LNCaP clone FGC (cell line): ENCODE results near the gene ZNF79.

Experiments used
- DNase-seq: peaks from one replicate; pipeline ENCODE4 v3.0.0-alpha.2; 2011; ENCODE audit warnings: low read depth
- H3K4me3 ChIP-seq: 2 replicates; pipeline ENCODE4 v1.5.1; 2011; ENCODE audit warnings: mild to moderate bottlenecking, low read depth, low read length, control low read depth
- TF ChIP-seq, protein P1 (sequence below): IDR thresholded peaks from 2 replicates; pipeline ENCODE4 v1.5.1; 2012; ENCODE audit warnings: mild to moderate bottlenecking; ENCODE audit not compliant: control insufficient read depth, insufficient read depth; ENCODE audit errors: extremely low read depth

Gene ZNF79

DNA sequence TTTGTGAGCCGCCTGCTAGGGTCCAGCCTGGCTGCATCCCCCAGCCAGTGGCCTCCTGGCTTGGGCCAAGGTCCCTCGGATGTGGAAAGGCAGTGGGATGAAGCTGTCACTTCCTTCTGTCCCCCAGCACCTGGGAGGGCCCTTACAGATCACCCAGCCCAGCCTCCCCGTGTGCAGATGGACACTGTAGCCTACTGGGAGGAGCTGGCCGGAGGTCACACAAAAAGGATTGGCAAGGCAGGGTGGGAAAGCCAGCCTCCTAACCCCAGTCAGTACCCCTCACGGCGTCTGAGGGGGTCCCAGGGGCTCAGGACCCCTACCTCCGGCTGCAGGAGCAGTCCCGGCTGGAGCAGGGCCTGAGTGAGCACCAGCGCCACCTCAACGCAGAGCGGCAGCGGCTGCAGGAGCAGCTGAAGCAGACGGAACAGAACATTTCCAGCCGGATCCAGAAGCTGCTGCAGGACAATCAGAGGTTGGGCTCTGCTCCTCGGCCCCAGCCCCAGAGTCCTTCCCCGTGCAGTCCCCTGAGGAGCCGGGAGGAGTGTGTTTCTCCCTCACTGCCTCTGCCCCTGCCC lies 55.4 kb downstream of the ZNF79 start:
- TF ChIP-seq, protein P1, sequence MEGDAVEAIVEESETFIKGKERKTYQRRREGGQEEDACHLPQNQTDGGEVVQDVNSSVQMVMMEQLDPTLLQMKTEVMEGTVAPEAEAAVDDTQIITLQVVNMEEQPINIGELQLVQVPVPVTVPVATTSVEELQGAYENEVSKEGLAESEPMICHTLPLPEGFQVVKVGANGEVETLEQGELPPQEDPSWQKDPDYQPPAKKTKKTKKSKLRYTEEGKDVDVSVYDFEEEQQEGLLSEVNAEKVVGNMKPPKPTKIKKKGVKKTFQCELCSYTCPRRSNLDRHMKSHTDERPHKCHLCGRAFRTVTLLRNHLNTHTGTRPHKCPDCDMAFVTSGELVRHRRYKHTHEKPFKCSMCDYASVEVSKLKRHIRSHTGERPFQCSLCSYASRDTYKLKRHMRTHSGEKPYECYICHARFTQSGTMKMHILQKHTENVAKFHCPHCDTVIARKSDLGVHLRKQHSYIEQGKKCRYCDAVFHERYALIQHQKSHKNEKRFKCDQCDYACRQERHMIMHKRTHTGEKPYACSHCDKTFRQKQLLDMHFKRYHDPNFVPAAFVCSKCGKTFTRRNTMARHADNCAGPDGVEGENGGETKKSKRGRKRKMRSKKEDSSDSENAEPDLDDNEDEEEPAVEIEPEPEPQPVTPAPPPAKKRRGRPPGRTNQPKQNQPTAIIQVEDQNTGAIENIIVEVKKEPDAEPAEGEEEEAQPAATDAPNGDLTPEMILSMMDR = no peak
- no peak for DNase-seq
- H3K4me3 ChIP-seq = no peak overlapping the region

DNA sequence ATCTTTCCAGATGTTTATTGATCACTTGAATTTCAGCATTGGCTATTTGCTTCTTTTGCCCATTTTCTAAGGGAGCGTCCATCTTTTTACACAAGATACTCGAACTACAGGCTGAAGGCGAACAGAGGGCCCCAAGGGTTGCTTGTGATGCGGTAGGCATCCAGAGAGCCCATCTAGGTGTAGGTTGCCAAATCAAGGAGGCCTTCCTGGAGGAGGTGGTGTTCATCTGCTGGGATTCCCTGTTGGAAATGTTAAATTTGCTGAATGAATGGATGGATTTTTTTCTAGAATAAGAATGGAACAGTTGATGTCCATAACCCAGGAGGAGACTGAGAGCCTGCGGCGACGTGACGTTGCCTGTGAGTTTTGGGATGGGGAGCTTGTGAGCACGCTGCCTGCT lies 58.5 kb downstream of the ZNF79 start:
- TF ChIP-seq, protein P1 = no peak
- no peak overlapping the region for H3K4me3 ChIP-seq
- DNase-seq = no peak

DNA sequence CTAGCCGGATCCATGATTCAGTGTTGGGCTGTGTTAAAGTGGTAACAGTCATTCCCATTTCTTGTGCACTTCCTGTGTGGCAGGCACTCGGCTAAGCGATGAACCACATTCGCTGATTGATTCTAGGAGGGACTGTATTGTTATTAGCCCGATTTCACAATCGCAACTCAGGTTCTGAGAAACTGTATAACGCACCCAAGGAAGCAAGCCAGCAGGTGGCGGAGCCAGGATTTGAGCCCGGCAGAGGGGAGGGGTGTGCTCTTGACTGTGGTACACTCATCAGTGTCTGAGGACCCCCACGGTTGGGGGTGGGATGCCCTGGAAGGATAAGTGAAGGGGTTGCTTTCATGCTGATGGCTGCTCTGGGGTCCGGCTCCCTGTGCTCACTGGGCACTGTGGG lies 61.8 kb downstream of the ZNF79 start:
- TF ChIP-seq, protein P1 = no peak
- no peak overlapping the region for H3K4me3 ChIP-seq
- no peak for DNase-seq

DNA sequence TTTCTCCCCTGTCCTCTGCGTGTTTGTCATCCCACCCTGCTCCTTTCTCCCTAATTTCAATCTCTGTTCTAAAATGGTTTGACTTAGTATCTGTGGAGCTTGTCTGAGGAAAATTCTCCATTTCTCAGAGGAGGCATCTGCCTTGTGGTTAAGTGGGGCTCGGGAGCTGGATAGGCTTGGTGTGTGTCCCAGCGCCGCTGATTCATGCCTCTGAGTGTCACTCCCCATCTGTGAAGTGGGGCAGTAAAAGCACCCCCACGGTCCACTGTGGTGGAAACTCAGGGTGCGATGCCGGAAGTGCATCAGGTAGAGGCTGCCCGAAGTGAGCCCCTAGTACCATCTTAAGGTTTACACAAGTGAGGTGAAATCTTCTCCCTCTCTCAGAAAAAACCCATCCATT lies 64.8 kb downstream of the ZNF79 start:
- TF ChIP-seq, protein P1 = no peak

DNA sequence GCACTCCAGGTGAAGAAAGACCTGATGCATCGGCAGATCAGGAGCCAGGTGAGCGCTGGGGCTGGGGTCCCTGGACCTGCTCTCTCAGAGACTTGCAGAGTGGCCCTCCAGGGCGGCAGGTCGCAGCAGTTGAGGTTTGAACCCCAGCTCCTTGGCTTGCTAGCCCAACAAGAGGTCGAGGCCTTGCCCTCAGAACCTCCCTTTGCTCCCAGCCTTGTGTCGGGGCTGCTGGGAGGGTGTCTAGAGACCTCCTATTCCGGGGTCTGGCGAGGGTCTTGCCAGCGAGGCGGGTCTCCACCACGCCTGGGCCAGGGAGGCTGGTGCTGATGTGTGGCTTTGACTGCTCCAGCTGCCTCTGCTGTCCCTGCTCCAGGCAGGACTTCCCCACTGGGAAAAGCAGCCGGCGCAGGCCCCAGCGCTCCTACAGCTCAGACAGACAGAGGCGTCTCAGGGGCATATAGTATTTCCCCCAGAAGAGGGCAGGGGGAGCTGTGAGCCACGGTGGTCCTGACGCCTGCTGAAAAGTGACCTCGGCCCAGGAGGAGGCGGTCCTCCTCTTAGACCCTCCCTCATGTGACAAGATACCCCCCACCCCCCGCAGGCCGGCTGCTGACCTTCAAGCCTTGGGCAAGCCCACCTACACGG lies 65.4 kb downstream of the ZNF79 start:
- no peak for DNase-seq
- TF ChIP-seq, protein P1 = no peak
- H3K4me3 ChIP-seq = no peak overlapping the region

More for the DNA sequence above, 64.8 kb downstream of the ZNF79 start:
- DNase-seq = no peak
- H3K4me3 ChIP-seq = no peak overlapping the region

DNA sequence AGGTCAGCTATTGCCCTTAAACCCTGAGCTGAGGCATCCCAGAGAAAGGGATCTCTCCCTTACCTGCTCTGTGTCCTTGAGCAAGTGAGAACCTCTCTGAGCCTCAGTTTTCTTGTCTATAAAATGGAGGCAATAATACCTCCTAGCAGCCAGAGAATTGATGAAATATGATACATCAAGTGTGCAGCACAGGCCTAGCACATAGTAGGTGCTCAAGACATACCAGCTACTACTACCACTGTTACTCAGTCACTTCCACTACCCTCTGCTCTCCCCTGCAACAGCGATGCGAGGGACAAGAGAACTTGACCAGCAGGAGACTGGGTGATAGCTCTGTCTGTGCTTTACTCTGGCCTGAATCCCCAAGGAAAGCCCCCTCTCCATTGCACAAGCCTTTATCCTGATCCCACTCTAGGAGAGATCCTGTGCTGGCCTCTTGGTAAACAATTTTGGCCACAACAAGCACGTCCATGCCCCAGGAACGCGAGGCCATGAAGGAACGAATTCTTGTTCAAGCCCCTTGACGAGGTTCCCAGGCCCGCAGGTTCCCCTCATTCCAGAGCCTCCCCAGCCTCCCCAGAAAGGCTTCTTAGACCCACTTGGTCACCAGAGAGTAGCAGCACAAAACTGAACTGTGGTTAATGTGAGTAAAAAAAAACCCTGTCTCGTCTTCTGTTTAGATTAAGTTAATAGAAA lies 66.5 kb downstream of the ZNF79 start:
- H3K4me3 ChIP-seq = no peak overlapping the region
- TF ChIP-seq, protein P1 = no peak
- no peak for DNase-seq
